ENCODE results near the gene SATB1. TPM values are rescaled to one million over a fixed set of nuclear protein-coding genes. Genes with fewer than 3 reads are reported as not detected.

The SATB1 gene
- total and polyA plus RNA-seq, 2 experiments from 2014 or later = 17.4 to 28.9 TPM

- Histone ChIP-seq H3K36me3 (ENCODE audit: insufficient read depth) (no peaks in the 10 kb centered on the region), H3K9me2 (ENCODE audit: insufficient read depth) (no peaks in the 10 kb centered on the region), H2AFZ (no peak overlapping the region), H3K27me3 (ENCODE audit: insufficient read depth) (peaks cover 29% of the 10 kb centered on the region), H3K79me2 (replicated peaks; ENCODE audit: insufficient read depth) (peaks cover 33% of the 10 kb centered on the region), H4K20me1 (replicated peaks; ENCODE audit: insufficient read depth) (0 out of 2 replicates have a peak, but pooled peaks cover 5% of the 10 kb centered on the region), H3F3A (replicated peaks; ENCODE audit: low read depth) (peaks cover 4% of the 10 kb centered on the region; the same call in 1 of the 2 replicates), H3K4me3 (no peak overlapping the region), H3K4me2 (no peak overlapping the region), H3K4me1 (ENCODE audit: insufficient read depth) (peaks cover 29% of the 10 kb centered on the region), H3K27ac (ENCODE audit: low read depth) (no peak overlapping the region)
- no peak overlapping the region for H3K4me3 Mint-ChIP-seq
- H3K4me1 Mint-ChIP-seq = peaks cover 30% of the 10 kb centered on the region
- H3K27ac Mint-ChIP-seq = no peak overlapping the region
- DNase-seq (ENCODE audit: low spot score) (no peak), ATAC-seq (no peak)
- no peaks in the 10 kb centered on the region for H3K9me3 Mint-ChIP-seq
- TF ChIP-seq JUNB (IDR thresholded peaks at IDR 0.05; ENCODE audit: unreplicated experiment) = no peak
- no peak for TF ChIP-seq CTCF (conservative IDR thresholded peaks at IDR 0.05; ENCODE audit: low read depth in 2 of 2)
- no peak for TF ChIP-seq ZNF331 (CRISPR knock-in tag; IDR thresholded peaks at IDR 0.05; ENCODE audit: low read depth)
- TF ChIP-seq STAT1 (IDR thresholded peaks at IDR 0.05; ENCODE audit: unreplicated experiment) = no peak
- no peak for TF ChIP-seq NANOG (IDR thresholded peaks at IDR 0.05; ENCODE audit: borderline replicate concordance)
- no peak for TF ChIP-seq CREB1 (CRISPR knock-in tag; IDR thresholded peaks at IDR 0.05; ENCODE audit: low read depth)
- no peak for TF ChIP-seq POLR2AphosphoS5 (IDR thresholded peaks at IDR 0.05; ENCODE audit: low read depth)
- TF ChIP-seq, protein P1, sequence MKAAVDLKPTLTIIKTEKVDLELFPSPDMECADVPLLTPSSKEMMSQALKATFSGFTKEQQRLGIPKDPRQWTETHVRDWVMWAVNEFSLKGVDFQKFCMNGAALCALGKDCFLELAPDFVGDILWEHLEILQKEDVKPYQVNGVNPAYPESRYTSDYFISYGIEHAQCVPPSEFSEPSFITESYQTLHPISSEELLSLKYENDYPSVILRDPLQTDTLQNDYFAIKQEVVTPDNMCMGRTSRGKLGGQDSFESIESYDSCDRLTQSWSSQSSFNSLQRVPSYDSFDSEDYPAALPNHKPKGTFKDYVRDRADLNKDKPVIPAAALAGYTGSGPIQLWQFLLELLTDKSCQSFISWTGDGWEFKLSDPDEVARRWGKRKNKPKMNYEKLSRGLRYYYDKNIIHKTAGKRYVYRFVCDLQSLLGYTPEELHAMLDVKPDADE (IDR thresholded peaks at IDR 0.05) = no peak
- no peak for TF ChIP-seq EZH2 (IDR thresholded peaks at IDR 0.05; ENCODE audit: low read depth, unreplicated experiment)
- TF ChIP-seq ZNF462 (CRISPR knock-in tag; IDR thresholded peaks at IDR 0.05) = no peak
- no peak for TF ChIP-seq ZNF114 (CRISPR knock-in tag; IDR thresholded peaks at IDR 0.05)
- no peak for TF ChIP-seq REST (IDR thresholded peaks at IDR 0.05; ENCODE audit: unreplicated experiment)
- no peak for TF ChIP-seq EZH2phosphoT487 (IDR thresholded peaks at IDR 0.05; ENCODE audit: unreplicated experiment)
- no peaks in the 10 kb centered on the region for H3K36me3 Mint-ChIP-seq (ENCODE audit: low read depth)
- H3K27me3 Mint-ChIP-seq (ENCODE audit: insufficient read depth, low read depth, poor library complexity) = peaks cover 16% of the 10 kb centered on the region
Observed at GRCh38 chr3:18440066-18440722, 15.1 kb upstream of the SATB1 start.
